Pancreas (tissue), 10 donors: ENCODE data around the gene CABP1. TPM values are rescaled to one million over a fixed set of nuclear protein-coding genes. Genes with fewer than 3 reads are reported as not detected.
A peak's percentile ranks its signal among the peaks of the same experiment; 100 is the strongest.

Experiments used
- ATAC-seq, 4 donors: fragments of 200-7000 bp; cut with Tn5 transposase; one replicate each; pipeline versions ENCODE4 v1.8.0 to v1.9.1; 2020; ENCODE audit warnings: mild to moderate bottlenecking in 4 of 4, moderate library complexity in 4 of 4
- DNase-seq, 6 donors: peaks; one replicate each; pipeline ENCODE4 v3.0.0-alpha.2; 2020
- FAIRE-seq: peaks from 2 replicates; lab custom pipeline; 2012; peaks lifted over from hg19 to GRCh38; lab: Jason Lieb, UNC
- H3K27ac ChIP-seq, 4 donors: fragments of 200-600 bp; sonication (generic); 1 replicate in 3 of 4; 2 replicates in 1 of 4; pipeline versions ENCODE4 v1.5.0 to v1.8.0; 2020
- H3K27me3 ChIP-seq, 4 donors: fragments of 200-600 bp; one replicate each; pipeline ENCODE4 v1.8.0; 2021
- H3K36me3 ChIP-seq, 3 donors: fragments of 200-600 bp; sonication (generic) in 1 of 3; one replicate each; pipeline versions ENCODE4 v1.5.0 to v1.8.0; 2020 to 2021
- H3K4me1 ChIP-seq, 3 donors: fragments of 200-600 bp; one replicate each; pipeline ENCODE4 v1.8.0; 2021
- H3K4me3 ChIP-seq, 4 donors: fragments of 200-600 bp; sonication (generic) in 2 of 4; one replicate each; pipeline versions ENCODE4 v1.5.0 to v1.8.0; 2020 to 2021
- H3K9me3 ChIP-seq, 4 donors: fragments of 200-600 bp; one replicate each; pipeline ENCODE4 v1.8.0; 2021
- CTCF ChIP-seq, 4 donors: fragments of 200-600 bp; sonication (generic) in 3 of 4; IDR thresholded peaks; one replicate each; pipeline versions ENCODE4 v1.5.0 to v1.8.0; 2021; ENCODE audit warnings: antibody characterized with exemption in 4 of 4
- WGBS, 2 donors: extraction: QIAGEN DNeasy Blood & Tissue Kit; methylation state at CpG; one replicate each; pipeline ENCODE4 v1.1.7; 2013; 5-methylcytosine and 5-hydroxymethylcytosine counted together
- intact Hi-C, 3 donors: fragments of 100-400 bp; cut with DNase I; formaldehyde crosslinking; loops; one replicate each; pipeline versions ENCODE4 v1.11.1 to v1.14.2; 2022
- polyA plus RNA-seq, 2 donors: library from polyadenylated mRNA; stranded (reverse); fragments of 200-250 nt; gene quantifications; one replicate each; pipeline ENCODE4 v1.2.3, GENCODE V29; 2013
- total RNA-seq, 6 donors: library from RNA; stranded (reverse); fragmentation: NEBNext Ultra II Directional in 4 of 6; extraction: Animal tissue kit (Norgen Biotek cat#: 25700) in 4 of 6; gene quantifications; one replicate each; pipeline versions ENCODE4 v1.2.1 to v1.2.4, GENCODE V29; 2021 to 2023
- donor health status: healthy with polysubstance abuse.
- donor health status: DM: no; HTN: no; CAD: no; lungs with moderate emphysema.
- donor health status: DM: no; HTN: no; CAD: no.
- donor health status: control.
- donor health status: control.
- donor health status: Bipolar disorder and iron deficiency.
- donor health status: DM: yes; HTN: yes; CAD: no.
- donor health status: DM: no; HTN: no; CAD: no.
- donor health status: DM: no; HTN: no; CAD: no.
- donor health status: DM: yes; HTN: yes; CAD: no.

CABP1 gene
- total and polyA plus RNA-seq, 8 donors = 0.12 to 5.7 (median 0.54) TPM

GRCh38 chr12:120625557-120626419 lies 14.6 kb upstream of the CABP1 start:
- DNase-seq = peak in 1 of 6 donors; percentile 25
- no peak for FAIRE-seq
- intact Hi-C loops = no loop called here
- Histone ChIP-seq H3K27ac (no peak overlapping the region), H3K4me1 (no peaks in the 10 kb centered on the region), H3K36me3 (no peaks in the 10 kb centered on the region), H3K4me3 (no peak overlapping the region), H3K9me3 (no peaks in the 10 kb centered on the region), H3K27me3 (no peaks in the 10 kb centered on the region)
- no peak for TF ChIP-seq CTCF (IDR thresholded peaks at IDR 0.05)
- WGBS, 2 donors = 74 to 80% methylated on average over 26 of the region's 26 CpGs
- ATAC-seq = peak in 1 of 4 donors; percentile 57

- DNase-seq (no peak), ATAC-seq (peak; percentile 41 to 79 (median 58)), FAIRE-seq (no peak)
- Histone ChIP-seq H3K4me1 (no peaks in the 10 kb centered on the region), H3K36me3 (no peaks in the 10 kb centered on the region), H3K27me3 (no peaks in the 10 kb centered on the region), H3K9me3 (no peaks in the 10 kb centered on the region), H3K27ac (no peak overlapping the region), H3K4me3 (no peak overlapping the region)
- 42 to 48% methylated on average over 4 of the region's 4 CpGs for WGBS, 2 donors
- intact Hi-C loops = no loop called here
- no peak for TF ChIP-seq CTCF (IDR thresholded peaks at IDR 0.05)
Measured at GRCh38 chr12:120628919-120629318, 11.5 kb upstream of the CABP1 start.

- H3K4me1 ChIP-seq = no peaks in the 10 kb centered on the region
- H3K9me3 ChIP-seq = no peaks in the 10 kb centered on the region
- intact Hi-C loops = no loop called here
- 39 to 41% methylated on average over 15 of the region's 15 CpGs for WGBS, 2 donors
- no peak overlapping the region for H3K4me3 ChIP-seq
- no peak for DNase-seq
- H3K36me3 ChIP-seq = no peaks in the 10 kb centered on the region
- no peaks in the 10 kb centered on the region for H3K27me3 ChIP-seq
- ATAC-seq = no peak
- FAIRE-seq = no peak
- TF ChIP-seq CTCF (IDR thresholded peaks at IDR 0.05) = no peak
- no peak overlapping the region for H3K27ac ChIP-seq
Measured at GRCh38 chr12:120630104-120630892, 10.1 kb upstream of the CABP1 start.

- intact Hi-C loops = no loop called here
- H3K9me3 ChIP-seq = no peaks in the 10 kb centered on the region
- ATAC-seq (no peak), DNase-seq (no peak), FAIRE-seq (no peak)
- no peaks in the 10 kb centered on the region for H3K36me3 ChIP-seq
- no peak overlapping the region for H3K4me3 ChIP-seq
- TF ChIP-seq CTCF (IDR thresholded peaks at IDR 0.05) = no peak
- no peaks in the 10 kb centered on the region for H3K27me3 ChIP-seq
- 61 to 72% methylated on average over 5 of the region's 5 CpGs for WGBS, 2 donors
- H3K4me1 ChIP-seq = no peaks in the 10 kb centered on the region
- no peak overlapping the region for H3K27ac ChIP-seq
Measured at GRCh38 chr12:120631097-120631496, 9.3 kb upstream of the CABP1 start.
